GM23338 (cell line): Measurements from ENCODE around the gene CROCC2. TPM values are rescaled to one million over a fixed set of nuclear protein-coding genes. Genes with fewer than 3 reads are reported as not detected.

Source experiments
- ATAC-seq: fragments of 200-7000 bp; cut with Tn5 transposase; 3 replicates; pipeline ENCODE4 v1.9.1; 2020
- DNase-seq: peaks from one replicate; pipeline ENCODE4 v3.0.0-alpha.2; 2015; ENCODE audit warnings: low spot score
- H2AFZ ChIP-seq: fragments of 200-600 bp; sonication (generic); 2 replicates; pipeline ENCODE4 v1.8.0; 2016; ENCODE audit warnings: antibody characterized with exemption, mild to moderate bottlenecking, moderate library complexity
- H3F3A ChIP-seq: fragments of 200-600 bp; sonication (generic); replicated peaks from 2 replicates; pipeline ENCODE4 v1.8.0; 2017; ENCODE audit warnings: antibody characterized with exemption, mixed run types, low read depth
- H3K27ac ChIP-seq: fragments of 200-600 bp; sonication (generic); 2 replicates; pipeline ENCODE4 v1.6.1; 2016; ENCODE audit warnings: low read depth
- H3K27me3 ChIP-seq: fragments of 200-600 bp; sonication (generic); 2 replicates; pipeline ENCODE4 v1.8.0; 2016; ENCODE audit warnings: mild to moderate bottlenecking, mixed run types, moderate library complexity; ENCODE audit not compliant: insufficient read depth
- H3K36me3 ChIP-seq: fragments of 200-600 bp; sonication (generic); 2 replicates; pipeline ENCODE4 v1.8.0; 2016; ENCODE audit warnings: mild to moderate bottlenecking; ENCODE audit not compliant: insufficient read depth
- H3K4me1 ChIP-seq: fragments of 200-600 bp; sonication (generic); 2 replicates; pipeline ENCODE4 v1.8.0; 2016; ENCODE audit warnings: mild to moderate bottlenecking, moderate library complexity; ENCODE audit not compliant: insufficient read depth
- H3K4me2 ChIP-seq: fragments of 200-600 bp; sonication (generic); 2 replicates; pipeline ENCODE4 v1.7.1; 2017; ENCODE audit warnings: mixed run types
- H3K4me3 ChIP-seq: fragments of 200-600 bp; sonication (generic); 2 replicates; pipeline ENCODE4 v1.6.1; 2016; ENCODE audit warnings: mixed run types
- H3K79me2 ChIP-seq: fragments of 200-600 bp; sonication (generic); replicated peaks from 2 replicates; pipeline ENCODE4 v1.8.0; 2017; ENCODE audit warnings: mild to moderate bottlenecking; ENCODE audit not compliant: insufficient read depth
- H3K9me2 ChIP-seq: fragments of 200-600 bp; sonication (generic); 2 replicates; pipeline ENCODE4 v1.8.0; 2017; ENCODE audit not compliant: insufficient read depth
- H4K20me1 ChIP-seq: fragments of 200-600 bp; sonication (generic); replicated peaks from 2 replicates; pipeline ENCODE4 v1.8.0; 2017; ENCODE audit warnings: mild to moderate bottlenecking; ENCODE audit not compliant: insufficient read depth
- H3K27ac Mint-ChIP-seq: 2 replicates; pipeline ENCODE4 v1.8.0; 2020; ENCODE audit warnings: inconsistent platforms, mild to moderate bottlenecking, moderate library complexity, mixed read lengths
- H3K27me3 Mint-ChIP-seq: 3 replicates; pipeline ENCODE4 v1.8.0; 2022; ENCODE audit warnings: low read depth, mild to moderate bottlenecking, moderate library complexity, mixed read lengths, inconsistent platforms; ENCODE audit not compliant: insufficient read depth, poor library complexity
- H3K36me3 Mint-ChIP-seq: 3 replicates; pipeline ENCODE4 v1.8.0; 2021; ENCODE audit warnings: low read depth, mild to moderate bottlenecking, inconsistent platforms, moderate library complexity, mixed read lengths
- H3K4me1 Mint-ChIP-seq: 3 replicates; pipeline ENCODE4 v1.8.0; 2020; ENCODE audit warnings: mild to moderate bottlenecking, inconsistent platforms, mixed read lengths
- H3K4me3 Mint-ChIP-seq: 3 replicates; pipeline ENCODE4 v1.8.0; 2021; ENCODE audit warnings: moderate library complexity, mild to moderate bottlenecking, inconsistent platforms, mixed read lengths
- H3K9me3 Mint-ChIP-seq: 3 replicates; pipeline ENCODE4 v1.8.0; 2020; ENCODE audit warnings: moderate library complexity, mild to moderate bottlenecking, inconsistent platforms, mixed read lengths
- ETS1 ChIP-seq: IDR thresholded peaks from 2 replicates; pipeline ENCODE4 v1.6.1; 2016; ENCODE audit warnings: antibody characterized with exemption
- EZH2 ChIP-seq: fragments of 200-600 bp; sonication (generic); IDR thresholded peaks from one replicate; pipeline ENCODE4 v1.8.0; 2017; ENCODE audit warnings: antibody characterized with exemption, mild to moderate bottlenecking, low read depth; ENCODE audit not compliant: unreplicated experiment
- EZH2phosphoT487 ChIP-seq: fragments of 200-600 bp; sonication (generic); IDR thresholded peaks from one replicate; pipeline ENCODE4 v1.8.1; 2018; ENCODE audit warnings: antibody characterized with exemption; ENCODE audit not compliant: unreplicated experiment
- JUNB ChIP-seq: IDR thresholded peaks from one replicate; pipeline ENCODE4 v1.6.1; 2016; ENCODE audit warnings: antibody characterized with exemption; ENCODE audit not compliant: unreplicated experiment
- NANOG ChIP-seq: IDR thresholded peaks from 2 replicates; pipeline ENCODE4 v1.6.1; 2016; ENCODE audit warnings: antibody characterized with exemption, borderline replicate concordance
- REST ChIP-seq: IDR thresholded peaks from one replicate; pipeline ENCODE4 v1.6.1; 2018; ENCODE audit warnings: antibody characterized with exemption; ENCODE audit not compliant: unreplicated experiment
- STAT1 ChIP-seq: IDR thresholded peaks from one replicate; pipeline ENCODE4 v1.6.1; 2016; ENCODE audit warnings: antibody characterized with exemption; ENCODE audit not compliant: unreplicated experiment
- ZNF114 ChIP-seq: fragments of 250-450 bp; sonication (Bioruptor Pico); IDR thresholded peaks from 2 replicates; pipeline ENCODE4 v1.5.0; 2020; ENCODE audit warnings: mild to moderate bottlenecking, moderate library complexity
- ZNF331 ChIP-seq: fragments of 250-450 bp; sonication (Bioruptor Pico); IDR thresholded peaks from 2 replicates; pipeline ENCODE4 v1.5.0; 2020; ENCODE audit warnings: low read depth, mild to moderate bottlenecking, moderate library complexity
- polyA plus RNA-seq: library from polyadenylated mRNA; unstranded; fragments of >200 nt; fragmentation: Nextera tagmentation; extraction: Ambion mirVana; gene quantifications from 2 replicates; pipeline ENCODE4 v1.2.1, GENCODE V29; 2016
- total RNA-seq: library from RNA; depleted of rRNA; stranded (reverse); fragments of >200 nt; shearing (Covaris generic); gene quantifications from 2 replicates; pipeline ENCODE4 v1.2.3, GENCODE V29; 2014

Gene CROCC2
- total and polyA plus RNA-seq, 2 experiments from 2014 or later: not detected

- no peaks in the 10 kb centered on the region for H4K20me1 ChIP-seq
- no peak overlapping the region for H3K4me2 ChIP-seq
- no peaks in the 10 kb centered on the region for H3K9me3 Mint-ChIP-seq
- H3K79me2 ChIP-seq: no peaks in the 10 kb centered on the region
- H3K4me1 ChIP-seq: no peaks in the 10 kb centered on the region
- no peaks in the 10 kb centered on the region for H3K27me3 ChIP-seq
- H3K9me2 ChIP-seq: no peaks in the 10 kb centered on the region
- ATAC-seq (no peak), DNase-seq (no peak)
- no peaks in the 10 kb centered on the region for H3K36me3 Mint-ChIP-seq
- H3F3A ChIP-seq: no peaks in the 10 kb centered on the region
- TF ChIP-seq EZH2phosphoT487 (no peak), REST (no peak)
- H3K27me3 Mint-ChIP-seq: peaks cover 4% of the 10 kb centered on the region
- no peak overlapping the region for H3K4me3 Mint-ChIP-seq
- H3K36me3 ChIP-seq: no peaks in the 10 kb centered on the region
- H3K4me1 Mint-ChIP-seq: 0 out of 3 replicates have a peak, but pooled peaks cover 2% of the 10 kb centered on the region
- no peak overlapping the region for H2AFZ ChIP-seq
- no peak overlapping the region for H3K4me3 ChIP-seq
- no peak overlapping the region for H3K27ac ChIP-seq
- H3K27ac Mint-ChIP-seq: no peak overlapping the region
These were observed 33.6 kb upstream of the CROCC2 start for GRCh38 chr2:240872317-240873097.

GRCh38 chr2:240873098-240873788 is 32.9 kb upstream of the CROCC2 start:
- H3K4me3 ChIP-seq: no peak overlapping the region
- 0 out of 3 replicates have a peak, but pooled peaks cover 2% of the 10 kb centered on the region for H3K4me1 Mint-ChIP-seq
- H3K27ac ChIP-seq: no peak overlapping the region
- H3K9me2 ChIP-seq: no peaks in the 10 kb centered on the region
- no peaks in the 10 kb centered on the region for H3K9me3 Mint-ChIP-seq
- no peak overlapping the region for H2AFZ ChIP-seq
- DNase-seq (no peak), ATAC-seq (no peak)
- H3F3A ChIP-seq: no peaks in the 10 kb centered on the region
- H3K4me2 ChIP-seq: no peak overlapping the region
- H3K4me3 Mint-ChIP-seq: no peak overlapping the region
- H3K79me2 ChIP-seq: no peaks in the 10 kb centered on the region
- H3K27me3 Mint-ChIP-seq: peaks cover 4% of the 10 kb centered on the region
- H3K36me3 ChIP-seq: no peaks in the 10 kb centered on the region
- H3K36me3 Mint-ChIP-seq: no peaks in the 10 kb centered on the region
- H3K4me1 ChIP-seq: no peaks in the 10 kb centered on the region
- H3K27me3 ChIP-seq: no peaks in the 10 kb centered on the region
- H3K27ac Mint-ChIP-seq: no peak overlapping the region
- H4K20me1 ChIP-seq: no peaks in the 10 kb centered on the region
- TF ChIP-seq STAT1 (no peak), EZH2 (no peak), NANOG (no peak), EZH2phosphoT487 (no peak), ZNF331 (CRISPR knock-in tag) (no peak), REST (no peak), ETS1 (no peak), ZNF114 (no peak), JUNB (no peak)
